Hepatocyte (in vitro differentiated cells): ENCODE data around the gene JPH2.

Source experiments
- EZH2 ChIP-seq: fragments of 200-600 bp; sonication (generic); IDR thresholded peaks from 2 replicates; pipeline ENCODE4 v1.6.1; 2016; ENCODE audit warnings: antibody characterized with exemption, mild to moderate bottlenecking, borderline replicate concordance
- EZH2phosphoT487 ChIP-seq: fragments of 200-600 bp; sonication (generic); IDR thresholded peaks from one replicate; pipeline ENCODE4 v1.6.1; 2018; ENCODE audit warnings: antibody characterized with exemption, mild to moderate bottlenecking, low read depth, moderate library complexity; ENCODE audit not compliant: unreplicated experiment, severe bottlenecking
- TF ChIP-seq, protein P1 (sequence below): fragments of 200-600 bp; sonication (generic); IDR thresholded peaks from 2 replicates; pipeline ENCODE4 v1.5.1; 2016; ENCODE audit warnings: antibody characterized with exemption, mild to moderate bottlenecking; ENCODE audit not compliant: poor library complexity

DNA sequence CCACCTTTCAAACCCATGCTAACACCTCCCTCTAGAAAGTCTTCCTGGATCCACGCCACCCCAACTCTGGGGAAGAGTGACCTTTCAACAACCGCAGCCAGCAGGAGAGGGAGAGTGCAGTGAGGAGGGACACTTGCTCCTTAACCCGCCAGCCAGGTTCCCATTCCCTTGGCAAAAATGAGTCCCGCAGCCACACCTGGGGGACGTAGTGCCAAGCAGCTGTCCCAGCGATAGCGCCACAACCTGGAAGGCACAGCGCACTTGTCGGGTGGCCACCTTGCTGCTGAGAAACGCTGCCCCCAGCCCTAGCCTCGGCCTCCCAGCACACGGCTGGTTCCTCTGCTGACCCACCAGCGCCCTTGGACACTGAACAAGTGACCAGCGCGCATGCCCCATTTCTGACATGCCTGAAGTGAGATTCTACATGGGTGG is 119.3 kb downstream of the JPH2 start:
- TF ChIP-seq EZH2: no peak
- TF ChIP-seq, protein P1, sequence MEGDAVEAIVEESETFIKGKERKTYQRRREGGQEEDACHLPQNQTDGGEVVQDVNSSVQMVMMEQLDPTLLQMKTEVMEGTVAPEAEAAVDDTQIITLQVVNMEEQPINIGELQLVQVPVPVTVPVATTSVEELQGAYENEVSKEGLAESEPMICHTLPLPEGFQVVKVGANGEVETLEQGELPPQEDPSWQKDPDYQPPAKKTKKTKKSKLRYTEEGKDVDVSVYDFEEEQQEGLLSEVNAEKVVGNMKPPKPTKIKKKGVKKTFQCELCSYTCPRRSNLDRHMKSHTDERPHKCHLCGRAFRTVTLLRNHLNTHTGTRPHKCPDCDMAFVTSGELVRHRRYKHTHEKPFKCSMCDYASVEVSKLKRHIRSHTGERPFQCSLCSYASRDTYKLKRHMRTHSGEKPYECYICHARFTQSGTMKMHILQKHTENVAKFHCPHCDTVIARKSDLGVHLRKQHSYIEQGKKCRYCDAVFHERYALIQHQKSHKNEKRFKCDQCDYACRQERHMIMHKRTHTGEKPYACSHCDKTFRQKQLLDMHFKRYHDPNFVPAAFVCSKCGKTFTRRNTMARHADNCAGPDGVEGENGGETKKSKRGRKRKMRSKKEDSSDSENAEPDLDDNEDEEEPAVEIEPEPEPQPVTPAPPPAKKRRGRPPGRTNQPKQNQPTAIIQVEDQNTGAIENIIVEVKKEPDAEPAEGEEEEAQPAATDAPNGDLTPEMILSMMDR: no peak
- no peak for TF ChIP-seq EZH2phosphoT487
